ENCODE data around the gene NXPH3. TPM values are rescaled to one million over a fixed set of nuclear protein-coding genes. Genes with fewer than 3 reads are reported as not detected.

NXPH3 gene
- total RNA-seq, 8 experiments from 2014 or later, result 0.16 to 1.3 (median 0.39) TPM

Other genes starting within 250 kb of the NXPH3 start
- gene ZNF652, start 213.6 kb upstream of the NXPH3 start, total RNA-seq, result 10 to 100 TPM; 18.5 to 39.5 (median 30.9) TPM
- 100 to 1,000 TPM in 4 of 8 experiments, 10 to 100 TPM in 4; 63.4 to 196 (median 97.5) TPM for gene PHB1, start 161.0 kb upstream of the NXPH3 start, total RNA-seq
- 100 to 1,000 TPM in 4 of 8 experiments, 10 to 100 TPM in 1, 1 to 10 TPM in 2, under 1 TPM in 1; 0.45 to 139 (median 83.6) TPM for gene NGFR, start 80.6 kb upstream of the NXPH3 start, total RNA-seq
- gene SPOP, start 102.2 kb downstream of the NXPH3 start, total RNA-seq, result 10 to 100 TPM; 39.4 to 61.7 (median 45.4) TPM
- gene SLC35B1, start 132.1 kb downstream of the NXPH3 start, total RNA-seq, result 10 to 100 TPM; 35.7 to 66.0 (median 56.1) TPM
- 10 to 100 TPM in 4 of 8 experiments, 1 to 10 TPM in 4; 2.2 to 17.2 (median 9.9) TPM for gene FAM117A, start 188.3 kb downstream of the NXPH3 start, total RNA-seq
- gene KAT7, start 212.8 kb downstream of the NXPH3 start, total RNA-seq, result 10 to 100 TPM; 18.2 to 45.5 (median 33.7) TPM

All from motor neuron (in vitro differentiated cells).